Brain microvascular endothelial cell (primary cell): ENCODE results near the gene SERPINA9.

ENCODE experiments used
- DNase-seq: peaks from one replicate; pipeline ENCODE4 v3.0.0-alpha.2; 2020
- H3K27ac ChIP-seq: fragments of 250-450 bp; sonication (Bioruptor Pico); 2 replicates; pipeline ENCODE4 v1.5.1; 2020; ENCODE audit warnings: mild to moderate bottlenecking, moderate library complexity
- H3K27me3 ChIP-seq: fragments of 250-450 bp; sonication (Bioruptor Pico); replicated peaks from 2 replicates; pipeline ENCODE4 v1.5.1; 2020; ENCODE audit warnings: mild to moderate bottlenecking
- H3K36me3 ChIP-seq: fragments of 250-450 bp; sonication (Bioruptor Pico); replicated peaks from 2 replicates; pipeline ENCODE4 v1.5.1; 2020; ENCODE audit warnings: mild to moderate bottlenecking
- H3K4me3 ChIP-seq: 2 replicates; pipeline ENCODE4 v1.5.1; 2011; ENCODE audit warnings: low read depth, mild to moderate bottlenecking, control low read depth, low read length, moderate library complexity
- in situ Hi-C: cut with HindIII; loops from 2 replicates; pipeline ENCODE4 v1.10.0; 2017; ENCODE audit warnings: low sequenced_read_pairs, low pct_ligation_motif_present
- TF ChIP-seq, protein P1 (sequence below): IDR thresholded peaks from 2 replicates; pipeline ENCODE4 v1.5.1; 2011; ENCODE audit warnings: low read depth, mild to moderate bottlenecking, moderate library complexity, low read length, control low read depth, inconsistent platforms; ENCODE audit errors: missing control alignments

SERPINA9 gene

DNA sequence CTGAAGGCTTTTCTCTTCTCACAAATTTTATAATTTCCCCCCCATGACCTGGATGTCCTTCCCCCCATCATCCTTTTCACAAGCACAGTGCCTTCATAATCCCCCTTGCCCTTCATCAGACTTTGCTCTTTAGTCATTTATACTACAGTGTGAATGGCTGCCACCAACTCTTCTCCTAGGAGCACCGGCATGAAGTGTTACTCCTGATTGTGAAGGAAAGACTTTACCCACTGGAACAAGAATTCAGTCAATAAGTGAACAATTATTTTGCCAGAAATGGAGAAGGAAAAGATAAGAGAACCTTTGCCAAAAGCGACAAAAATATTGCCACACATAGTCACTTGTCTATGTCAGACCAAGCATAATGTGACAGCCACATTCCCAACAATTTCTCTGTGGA is 5.0 kb downstream of the SERPINA9 start:
- Histone ChIP-seq H3K27me3 (no peaks in the 10 kb centered on the region), H3K4me3 (no peak overlapping the region), H3K27ac (no peak overlapping the region), H3K36me3 (no peaks in the 10 kb centered on the region)
- in situ Hi-C loops = no loop called here
- TF ChIP-seq, protein P1, sequence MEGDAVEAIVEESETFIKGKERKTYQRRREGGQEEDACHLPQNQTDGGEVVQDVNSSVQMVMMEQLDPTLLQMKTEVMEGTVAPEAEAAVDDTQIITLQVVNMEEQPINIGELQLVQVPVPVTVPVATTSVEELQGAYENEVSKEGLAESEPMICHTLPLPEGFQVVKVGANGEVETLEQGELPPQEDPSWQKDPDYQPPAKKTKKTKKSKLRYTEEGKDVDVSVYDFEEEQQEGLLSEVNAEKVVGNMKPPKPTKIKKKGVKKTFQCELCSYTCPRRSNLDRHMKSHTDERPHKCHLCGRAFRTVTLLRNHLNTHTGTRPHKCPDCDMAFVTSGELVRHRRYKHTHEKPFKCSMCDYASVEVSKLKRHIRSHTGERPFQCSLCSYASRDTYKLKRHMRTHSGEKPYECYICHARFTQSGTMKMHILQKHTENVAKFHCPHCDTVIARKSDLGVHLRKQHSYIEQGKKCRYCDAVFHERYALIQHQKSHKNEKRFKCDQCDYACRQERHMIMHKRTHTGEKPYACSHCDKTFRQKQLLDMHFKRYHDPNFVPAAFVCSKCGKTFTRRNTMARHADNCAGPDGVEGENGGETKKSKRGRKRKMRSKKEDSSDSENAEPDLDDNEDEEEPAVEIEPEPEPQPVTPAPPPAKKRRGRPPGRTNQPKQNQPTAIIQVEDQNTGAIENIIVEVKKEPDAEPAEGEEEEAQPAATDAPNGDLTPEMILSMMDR = no peak
- no peak for DNase-seq

DNA sequence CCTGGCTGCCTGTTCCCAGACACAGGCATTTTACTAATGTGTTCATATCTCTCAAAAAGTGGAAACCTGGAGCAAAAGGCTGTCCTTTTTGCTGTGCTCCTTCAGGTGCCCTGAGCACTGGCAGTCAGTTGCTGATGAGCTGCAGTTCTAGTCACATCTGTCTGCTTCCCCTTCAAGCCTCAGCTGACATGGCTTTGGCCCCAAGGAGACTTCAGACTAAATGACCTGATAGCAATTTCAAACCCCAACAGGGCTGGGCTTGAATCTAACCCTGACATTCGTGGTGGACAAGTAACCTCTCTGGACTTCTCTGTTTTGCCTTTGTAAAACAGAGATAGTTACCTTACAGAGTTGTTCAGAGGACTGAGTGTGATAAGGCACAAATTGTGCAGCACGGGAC is 5.7 kb downstream of the SERPINA9 start:
- TF ChIP-seq, protein P1 = no peak
- H3K4me3 ChIP-seq = no peak overlapping the region
- no peaks in the 10 kb centered on the region for H3K27me3 ChIP-seq
- in situ Hi-C loops = no loop called here
- no peaks in the 10 kb centered on the region for H3K36me3 ChIP-seq
- no peak for DNase-seq
- H3K27ac ChIP-seq = no peak overlapping the region

DNA sequence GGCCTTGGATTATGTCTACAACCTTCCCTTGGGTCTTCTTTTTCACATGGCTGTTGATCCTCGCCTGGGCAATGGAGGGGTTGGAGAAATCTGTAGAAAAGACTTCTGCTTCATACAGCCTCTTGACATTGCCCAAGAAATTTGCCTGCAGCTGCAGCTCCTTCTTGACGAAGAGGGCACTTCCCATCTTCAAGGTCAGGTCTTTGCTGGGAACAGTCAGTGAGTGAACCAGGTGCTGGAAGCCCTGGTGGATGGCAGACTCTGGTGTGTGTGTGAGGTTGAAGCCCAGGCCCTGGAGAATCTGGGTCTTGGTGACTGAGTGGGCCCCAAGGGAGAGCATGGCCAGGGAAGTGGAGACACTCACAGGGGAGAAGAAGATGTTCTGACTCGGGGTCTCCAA is 6.7 kb downstream of the SERPINA9 start:
- TF ChIP-seq, protein P1 = no peak

DNA sequence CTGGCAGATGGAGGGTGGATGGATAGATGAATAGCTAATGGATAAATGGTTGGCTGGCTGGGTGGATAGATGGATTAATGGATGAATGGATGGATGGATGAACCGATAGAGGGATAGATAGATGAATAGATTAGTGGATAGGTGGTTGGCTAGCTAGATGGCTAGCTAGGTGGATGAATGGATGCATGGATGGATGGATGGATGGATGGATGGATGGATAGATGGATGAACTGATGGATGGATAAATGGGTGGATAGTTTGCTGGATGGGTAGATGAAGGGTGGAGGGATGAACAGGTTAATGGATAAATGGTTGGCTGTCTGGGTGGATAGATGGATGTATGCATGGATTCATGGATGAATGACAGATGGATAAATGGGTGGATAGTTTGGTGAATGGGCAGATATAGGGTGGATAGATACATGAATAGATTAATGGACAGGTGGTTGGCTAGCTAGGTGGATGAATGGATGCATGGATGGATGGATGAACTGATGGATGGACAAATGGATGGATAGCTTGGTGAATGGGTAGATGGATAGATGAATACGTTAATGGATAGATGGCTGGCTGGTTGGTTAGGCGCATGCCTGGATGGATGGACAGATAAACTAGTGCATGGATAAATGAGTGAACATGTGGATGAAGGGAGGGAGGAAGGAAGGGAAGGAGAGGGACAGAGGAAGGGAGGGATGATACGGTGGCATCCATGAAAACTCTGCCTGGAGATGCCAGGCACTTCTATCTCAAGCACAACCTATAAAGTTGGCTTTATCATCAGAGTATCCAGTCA is 8.1 kb downstream of the SERPINA9 start:
- in situ Hi-C loops = no loop called here
- Histone ChIP-seq H3K27me3 (no peaks in the 10 kb centered on the region), H3K4me3 (no peak overlapping the region), H3K36me3 (no peaks in the 10 kb centered on the region), H3K27ac (no peak overlapping the region)
- DNase-seq = no peak
- TF ChIP-seq, protein P1 = no peak

More for the DNA sequence above, 6.7 kb downstream of the SERPINA9 start:
- Histone ChIP-seq H3K27ac (no peak overlapping the region), H3K4me3 (no peak overlapping the region), H3K27me3 (no peaks in the 10 kb centered on the region), H3K36me3 (no peaks in the 10 kb centered on the region)
- no peak for DNase-seq
- in situ Hi-C loops = no loop called here

DNA sequence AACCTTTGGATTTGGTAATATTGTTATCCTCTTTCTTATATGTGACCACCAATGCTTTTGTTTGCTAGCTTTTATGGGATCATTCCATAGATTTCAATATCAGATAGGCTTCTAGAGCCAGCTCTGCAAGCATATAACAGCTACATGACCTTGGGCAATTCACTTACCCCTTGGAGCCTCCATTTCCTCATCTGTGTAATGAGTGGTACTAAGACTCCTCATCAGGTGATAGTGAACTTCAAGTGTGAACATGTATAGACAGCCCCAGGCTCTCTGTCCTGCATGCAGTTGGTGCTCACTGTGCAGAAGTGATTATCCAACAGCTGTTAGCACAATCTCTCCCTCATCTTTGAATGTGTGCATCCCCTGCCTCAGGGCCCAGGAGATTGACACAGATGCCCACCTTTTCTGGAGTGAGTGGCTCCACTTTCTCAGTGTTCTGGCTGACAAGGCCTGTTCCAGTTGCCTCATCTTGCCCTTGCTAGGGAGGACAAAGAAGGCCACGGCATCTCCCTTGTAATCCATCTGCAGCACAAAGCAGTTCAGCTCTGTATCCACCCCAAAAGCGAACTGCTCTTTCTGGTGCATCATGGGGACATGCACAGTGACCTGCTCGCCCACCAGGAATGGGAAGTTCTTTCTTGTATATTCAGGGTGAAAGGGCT is 9.2 kb downstream of the SERPINA9 start:
- TF ChIP-seq, protein P1 = no peak
- H3K36me3 ChIP-seq = no peaks in the 10 kb centered on the region
- no peaks in the 10 kb centered on the region for H3K27me3 ChIP-seq
- in situ Hi-C loops = no loop called here
- H3K4me3 ChIP-seq = no peak overlapping the region
- no peak overlapping the region for H3K27ac ChIP-seq
- no peak for DNase-seq
